IMR-90 (cell line): ENCODE measurements around the gene ITPKA. TPM values are rescaled to one million over a fixed set of nuclear protein-coding genes. Genes with fewer than 3 reads are reported as not detected.

Experiments
- ATAC-seq: fragments of 200-7000 bp; cut with Tn5 transposase; 2 replicates; pipeline ENCODE4 v1.9.1; 2020; ENCODE audit warnings: low read depth, mild to moderate bottlenecking, moderate library complexity
- BruUV-seq: library from RNA; stranded (reverse); fragments of 400-500 nt; replicated peaks from 2 replicates; lab custom pipeline; 2021; lab: Mats Ljungman, UMichigan
- CTCF ChIA-PET: fragments of 300-600 bp; formaldehyde crosslinking; extraction: SDS; loops from one replicate; lab custom pipeline; 2021; ENCODE audit warnings: antibody characterized with exemption; lab: Yijun Ruan, JAX
- POLR2A ChIA-PET: fragments of 300-600 bp; sonication (Branson Sonifier 250); formaldehyde crosslinking; loops from one replicate; lab custom pipeline; 2022; ENCODE audit warnings: antibody characterized with exemption; ENCODE audit not compliant: unreplicated experiment; lab: Charles Lee
- DNase-seq: peaks from one replicate; pipeline ENCODE4 v3.0.0; 2013
- H2AFZ ChIP-seq: replicated peaks from 2 replicates; pipeline ENCODE3; 2013; ENCODE audit warnings: low read length, mild to moderate bottlenecking; ENCODE audit not compliant: poor library complexity
- H2AK5ac ChIP-seq: 2 replicates; pipeline ENCODE4 v1.6.1; 2013; ENCODE audit warnings: low read depth, low read length, inconsistent platforms
- H2AK9ac ChIP-seq: replicated peaks from 2 replicates; pipeline ENCODE3; 2013; ENCODE audit warnings: mild to moderate bottlenecking, low read depth, low read length, moderate library complexity; ENCODE audit not compliant: poor library complexity
- H2BK120ac ChIP-seq: 2 replicates; pipeline ENCODE4 v1.6.1; 2013; ENCODE audit warnings: low read depth, low read length, inconsistent platforms
- H2BK15ac ChIP-seq: 3 replicates; pipeline ENCODE4 v1.6.1; 2013; ENCODE audit warnings: low read depth, low read length, inconsistent platforms
- H2BK20ac ChIP-seq: 2 replicates; pipeline ENCODE4 v1.6.1; 2013; ENCODE audit warnings: low read depth, mild to moderate bottlenecking, inconsistent platforms, low read length, moderate library complexity
- H2BK5ac ChIP-seq: 2 replicates; pipeline ENCODE4 v1.6.1; 2013; ENCODE audit warnings: mild to moderate bottlenecking, low read depth, low read length, inconsistent platforms; ENCODE audit not compliant: poor library complexity, severe bottlenecking
- H3K14ac ChIP-seq: replicated peaks from 2 replicates; pipeline ENCODE4 v1.6.1; 2013; ENCODE audit warnings: low read depth, low read length, inconsistent platforms
- H3K18ac ChIP-seq: 2 replicates; pipeline ENCODE4 v1.6.1; 2013; ENCODE audit warnings: low read depth, low read length, control low read depth
- H3K23ac ChIP-seq: 2 replicates; pipeline ENCODE4 v1.6.1; 2013; ENCODE audit warnings: low read depth, low read length, inconsistent platforms
- H3K27ac ChIP-seq: 2 replicates; pipeline ENCODE4 v1.5.1; 2013; ENCODE audit warnings: mild to moderate bottlenecking, control low read depth, low read length; ENCODE audit not compliant: insufficient read depth
- H3K27me3 ChIP-seq: 2 replicates; pipeline ENCODE4 v1.6.1; 2013; ENCODE audit warnings: low read length; ENCODE audit not compliant: control insufficient read depth, insufficient read depth
- H3K36me3 ChIP-seq: 2 replicates; pipeline ENCODE4 v1.6.1; 2013; ENCODE audit warnings: low read length, mixed read lengths; ENCODE audit not compliant: control insufficient read depth, insufficient read depth
- H3K4ac ChIP-seq: 2 replicates; pipeline ENCODE4 v1.6.1; 2013; ENCODE audit warnings: low read depth, low read length, inconsistent platforms
- H3K4me1 ChIP-seq: 2 replicates; pipeline ENCODE4 v1.6.1; 2013; ENCODE audit warnings: low read length, mixed read lengths; ENCODE audit not compliant: control insufficient read depth, insufficient read depth
- H3K4me2 ChIP-seq: 2 replicates; pipeline ENCODE4 v1.6.1; 2013; ENCODE audit warnings: low read depth, mild to moderate bottlenecking, control low read depth, low read length, moderate library complexity
- H3K4me3 ChIP-seq: 2 replicates; pipeline ENCODE4 v1.5.1; 2013; ENCODE audit warnings: low read depth, mild to moderate bottlenecking, control low read depth, low read length, moderate library complexity; ENCODE audit not compliant: insufficient read depth
- H3K56ac ChIP-seq: 2 replicates; pipeline ENCODE4 v1.6.1; 2013; ENCODE audit warnings: low read length, inconsistent platforms; ENCODE audit not compliant: insufficient read depth; ENCODE audit errors: extremely low read depth
- H3K79me1 ChIP-seq, 2 experiments: 2 replicates each; pipeline ENCODE4 v1.6.1; 2013; ENCODE audit warnings: low read length in 2 of 2, inconsistent platforms in 1 of 2, low read depth in 1 of 2
- H3K9ac ChIP-seq: 2 replicates; pipeline ENCODE4 v1.6.1; 2013; ENCODE audit warnings: low read depth, low read length, control low read depth
- H3K9me1 ChIP-seq: 2 replicates; pipeline ENCODE4 v1.6.1; 2013; ENCODE audit warnings: low read length, inconsistent platforms; ENCODE audit not compliant: insufficient read depth
- H3K9me3 ChIP-seq: 2 replicates; pipeline ENCODE4 v1.6.1; 2013; ENCODE audit warnings: low read length; ENCODE audit not compliant: control insufficient read depth, insufficient read depth
- H4K20me1 ChIP-seq: 2 replicates; pipeline ENCODE4 v1.6.1; 2013; ENCODE audit warnings: low read length, inconsistent platforms; ENCODE audit not compliant: insufficient read depth
- H4K5ac ChIP-seq: 2 replicates; pipeline ENCODE4 v1.6.1; 2013; ENCODE audit warnings: mild to moderate bottlenecking, low read depth, low read length, control low read depth
- H4K8ac ChIP-seq, 2 experiments: 2 replicates each; pipeline ENCODE4 v1.6.1; 2013; ENCODE audit warnings: low read depth in 2 of 2, low read length in 2 of 2, control low read depth in 1 of 2, inconsistent platforms in 1 of 2
- H4K91ac ChIP-seq: 2 replicates; pipeline ENCODE4 v1.6.1; 2013; ENCODE audit warnings: low read depth, low read length, inconsistent platforms; ENCODE audit not compliant: insufficient read depth
- BHLHE40 ChIP-seq: fragments of 150-350 bp; IDR thresholded peaks from 2 replicates; pipeline ENCODE4 v1.6.1; 2016; ENCODE audit warnings: mild to moderate bottlenecking, low read depth, low read length
- CEBPB ChIP-seq: IDR thresholded peaks from 2 replicates; pipeline ENCODE4 v1.6.1; 2012; ENCODE audit warnings: low read depth, low read length, improper control_type of control experiment
- CHD1 ChIP-seq: IDR thresholded peaks from 2 replicates; pipeline ENCODE4 v1.6.1; 2012; ENCODE audit warnings: low read depth, low read length, improper control_type of control experiment
- ELK1 ChIP-seq: fragments of 150-350 bp; IDR thresholded peaks from 2 replicates; pipeline ENCODE4 v1.6.1; 2016; ENCODE audit warnings: low read depth, mild to moderate bottlenecking, low read length, moderate library complexity, borderline replicate concordance
- FOS ChIP-seq: fragments of 150-350 bp; IDR thresholded peaks from 2 replicates; pipeline ENCODE4 v1.6.1; 2016; ENCODE audit warnings: low read depth, low read length
- MAFK ChIP-seq: IDR thresholded peaks from 2 replicates; pipeline ENCODE4 v1.6.1; 2012; ENCODE audit warnings: low read depth, low read length, improper control_type of control experiment
- MAZ ChIP-seq: IDR thresholded peaks from 2 replicates; pipeline ENCODE4 v1.6.1; 2012; ENCODE audit warnings: low read depth, mild to moderate bottlenecking, low read length, improper control_type of control experiment, moderate library complexity, borderline replicate concordance
- MXI1 ChIP-seq: IDR thresholded peaks from 2 replicates; pipeline ENCODE4 v1.6.1; 2012; ENCODE audit warnings: low read depth, mild to moderate bottlenecking, low read length, moderate library complexity, borderline replicate concordance
- NFE2L2 ChIP-seq: fragments of 150-350 bp; IDR thresholded peaks from 2 replicates; pipeline ENCODE4 v1.6.1; 2016; ENCODE audit warnings: low read depth, mild to moderate bottlenecking, low read length
- POLR2A ChIP-seq: IDR thresholded peaks from 2 replicates; pipeline ENCODE4 v1.6.1; 2012; ENCODE audit warnings: mild to moderate bottlenecking, low read depth, low read length
- RAD21 ChIP-seq: IDR thresholded peaks from 2 replicates; pipeline ENCODE4 v1.6.1; 2012; ENCODE audit warnings: low read length, improper control_type of control experiment
- RCOR1 ChIP-seq: IDR thresholded peaks from 2 replicates; pipeline ENCODE4 v1.6.1; 2012; ENCODE audit warnings: mild to moderate bottlenecking, low read length, improper control_type of control experiment; ENCODE audit not compliant: insufficient replicate concordance
- RFX5 ChIP-seq: IDR thresholded peaks from 2 replicates; pipeline ENCODE4 v1.8.0; 2012; ENCODE audit warnings: low read depth, mild to moderate bottlenecking, low read length, moderate library complexity
- SMC3 ChIP-seq: fragments of 150-350 bp; IDR thresholded peaks from 2 replicates; pipeline ENCODE4 v1.6.1; 2016; ENCODE audit warnings: low read depth, mild to moderate bottlenecking, antibody characterized with exemption, low read length, moderate library complexity
- WGBS, 2 experiments: methylation state at CpG; one replicate each; pipeline versions ENCODE4 v1.1.5 to v1.1.7; 2013; ENCODE audit warnings: missing lambda C conversion rate in 2 of 2; ENCODE audit not compliant: insufficient read length in 1 of 2; ENCODE audit errors: extremely low coverage in 2 of 2; 5-methylcytosine and 5-hydroxymethylcytosine counted together
- dilution Hi-C: fragments of 300-500 bp; cut with HindIII; formaldehyde crosslinking; loops from one replicate; pipeline ENCODE4 v1.14.3; 2018; ENCODE audit warnings: low sequenced_read_pairs; ENCODE audit not compliant: unreplicated experiment
- in situ Hi-C: fragments of 300-500 bp; cut with MboI; formaldehyde crosslinking; loops from 3 replicates; pipeline ENCODE4 v1.14.3; 2019; ENCODE audit warnings: low sequenced_read_pairs, inconsistent platforms, mixed read lengths
- intact Hi-C: fragments of 100-400 bp; cut with micrococcal nuclease; formaldehyde crosslinking; loops from 2 replicates; pipeline ENCODE4 v1.10.0; 2022
- polyA plus RNA-seq, 3 experiments: library from polyadenylated mRNA; depleted of rRNA; stranded (reverse); fragments of >200 nt; gene quantifications; 2 replicates each; pipeline ENCODE4 v1.2.3, GENCODE V29; 2012; ENCODE audit warnings: low replicate concordance in 1 of 3
- total RNA-seq: library from RNA; depleted of rRNA; stranded (reverse); fragments of >200 nt; gene quantifications from 2 replicates; pipeline ENCODE4 v1.2.3, GENCODE V29; 2012
- TF ChIP-seq, protein P1 (sequence below): fragments of 150-350 bp; IDR thresholded peaks from 2 replicates; pipeline ENCODE4 v1.6.1; 2017; ENCODE audit warnings: mild to moderate bottlenecking, antibody characterized with exemption, low read length, low read depth

ITPKA gene
- total and polyA plus RNA-seq, 2 of the 4 experiments (the other 2 are of a cell fraction), result 1.1 to 1.8 TPM

- TF ChIP-seq CHD1, result no peak
- no peak for TF ChIP-seq RFX5
- no peak for TF ChIP-seq MAFK
- TF ChIP-seq MAZ, result no peak
- no peak for TF ChIP-seq MXI1
- no peak for TF ChIP-seq RCOR1
Observed at GRCh38 chr15:41495736-41496599, 2.3 kb downstream of the ITPKA start (continued).

- H3K9me1 ChIP-seq, result peaks cover 5% of the 10 kb centered on the region; the same call in 1 of the 2 replicates
- no peak overlapping the region for H2BK20ac ChIP-seq
- H2AK5ac ChIP-seq, result no peak overlapping the region
- ChIA-PET POLR2A (no interaction called here), CTCF (no interaction called here)
- no peak overlapping the region for H4K5ac ChIP-seq
- H3K4me1 ChIP-seq, result peaks cover 2% of the 10 kb centered on the region; the same call in 1 of the 2 replicates
- no peaks in the 10 kb centered on the region for H3K9me3 ChIP-seq
- H4K91ac ChIP-seq, result no peak overlapping the region
- in situ Hi-C loops, result no loop called here
- H2AFZ ChIP-seq, result no peak overlapping the region
- no peak overlapping the region for H4K8ac ChIP-seq
- intact Hi-C loops, result no loop called here
- H3K14ac ChIP-seq, result no peak overlapping the region
- H2BK15ac ChIP-seq, result no peak overlapping the region
- H3K4me2 ChIP-seq, result no peak overlapping the region
- no peak for ATAC-seq
- H3K4me3 ChIP-seq, result no peak overlapping the region
- no CpG with 5 or more reads among the region's 2 CpGs for WGBS, 2 experiments
- no peak overlapping the region for H2BK120ac ChIP-seq
- H3K18ac ChIP-seq, result no peak overlapping the region
- H3K36me3 ChIP-seq, result no peaks in the 10 kb centered on the region
- H3K79me1 ChIP-seq, result no peaks in the 10 kb centered on the region
- no peak overlapping the region for H3K27ac ChIP-seq
- no peak overlapping the region for H3K56ac ChIP-seq
- dilution Hi-C loops, result no loop called here
- no peak for DNase-seq
- H3K23ac ChIP-seq, result no peak overlapping the region
- peaks cover 4% of the 10 kb centered on the region; the same call in 1 of the 2 replicates for H4K20me1 ChIP-seq
- H2BK5ac ChIP-seq, result no peak overlapping the region
- H3K4ac ChIP-seq, result no peak overlapping the region
- H3K27me3 ChIP-seq, result peaks cover 22% of the 10 kb centered on the region
- BruUV-seq, result no TSS peak
- no peak overlapping the region for H2AK9ac ChIP-seq
- H3K9ac ChIP-seq, result no peak overlapping the region
- TF ChIP-seq CEBPB (no peak), SMC3 (no peak), POLR2A (no peak), BHLHE40 (no peak), MAZ (no peak), FOS (no peak), MAFK (no peak), RCOR1 (no peak), NFE2L2 (no peak), RAD21 (no peak), ELK1 (no peak)
- TF ChIP-seq, protein P1, sequence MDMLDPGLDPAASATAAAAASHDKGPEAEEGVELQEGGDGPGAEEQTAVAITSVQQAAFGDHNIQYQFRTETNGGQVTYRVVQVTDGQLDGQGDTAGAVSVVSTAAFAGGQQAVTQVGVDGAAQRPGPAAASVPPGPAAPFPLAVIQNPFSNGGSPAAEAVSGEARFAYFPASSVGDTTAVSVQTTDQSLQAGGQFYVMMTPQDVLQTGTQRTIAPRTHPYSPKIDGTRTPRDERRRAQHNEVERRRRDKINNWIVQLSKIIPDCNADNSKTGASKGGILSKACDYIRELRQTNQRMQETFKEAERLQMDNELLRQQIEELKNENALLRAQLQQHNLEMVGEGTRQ, result no peak
Observed at GRCh38 chr15:41498657-41499056, 5.0 kb downstream of the ITPKA start.
